ENCODE results near the gene DHPS.
"Not testable (repeated sequence)": the region's sequence is repeated elsewhere in the genome, so short reads cannot be mapped to it uniquely, and the experiment has no call there.

DHPS gene

GRCh38 chr19:12681074-12681987 lies at the start of gene DHPS:
TSS of gene DHPS (minus strand) at chr19:12681880. CDS start at chr19:12681766, 114 bp downstream.
- peaks cover 51% of the 10 kb centered on the region for H3K36me3 Mint-ChIP-seq (ENCODE audit: low read depth)
- peaks cover 29% of the 10 kb centered on the region for H3K4me1 Mint-ChIP-seq (ENCODE audit: low read depth)
- H3K27ac Mint-ChIP-seq: peak within 1 kb of the TSS; percentile 94
- H3K27me3 Mint-ChIP-seq: no peaks in the 10 kb centered on the region
- H3K4me3 Mint-ChIP-seq: peak within 1 kb of the TSS; percentile 91
- no peaks in the 10 kb centered on the region for H3K9me3 Mint-ChIP-seq
- intact Hi-C loops (cut with micrococcal nuclease): loop anchor here (1.0 kb wide), 1 partner anchor 12 kb away; a partner anchor contains a TSS

GRCh38 chr19:12731337-12731736 lies 49.7 kb upstream of the DHPS start:
- Mint-ChIP-seq H3K4me3 (no peak overlapping the region), H3K9me3 (no peaks in the 10 kb centered on the region), H3K4me1 (ENCODE audit: low read depth) (peaks cover 41% of the 10 kb centered on the region), H3K27me3 (no peaks in the 10 kb centered on the region), H3K36me3 (ENCODE audit: low read depth) (peaks cover 75% of the 10 kb centered on the region), H3K27ac (no peak overlapping the region)
- intact Hi-C loops (cut with micrococcal nuclease): no loop called here

GRCh38 chr19:12730064-12730463 lies 48.4 kb upstream of the DHPS start:
- Mint-ChIP-seq H3K4me1 (ENCODE audit: low read depth) (peaks cover 41% of the 10 kb centered on the region), H3K36me3 (ENCODE audit: low read depth) (peaks cover 78% of the 10 kb centered on the region), H3K27me3 (no peaks in the 10 kb centered on the region), H3K27ac (peak overlapping the region; percentile 24), H3K4me3 (no peak overlapping the region), H3K9me3 (no peaks in the 10 kb centered on the region)
- intact Hi-C loops (cut with micrococcal nuclease): no loop called here

- Mint-ChIP-seq H3K4me3 (no peak overlapping the region), H3K27me3 (no peaks in the 10 kb centered on the region), H3K36me3 (ENCODE audit: low read depth) (peaks cover 60% of the 10 kb centered on the region), H3K9me3 (no peaks in the 10 kb centered on the region), H3K4me1 (ENCODE audit: low read depth) (peaks cover 49% of the 10 kb centered on the region), H3K27ac (no peak overlapping the region)
- intact Hi-C loops (cut with micrococcal nuclease): no loop called here
These were observed 46.2 kb upstream of the DHPS start for GRCh38 chr19:12727745-12728433.

GRCh38 chr19:12726988-12727316 lies 45.3 kb upstream of the DHPS start:
- Mint-ChIP-seq H3K9me3 (no peaks in the 10 kb centered on the region), H3K4me3 (no peak overlapping the region), H3K27ac (peak overlapping the region; percentile 32), H3K4me1 (ENCODE audit: low read depth) (peaks cover 45% of the 10 kb centered on the region), H3K36me3 (ENCODE audit: low read depth) (peaks cover 54% of the 10 kb centered on the region), H3K27me3 (no peaks in the 10 kb centered on the region)
- intact Hi-C loops (cut with micrococcal nuclease): no loop called here

- Mint-ChIP-seq H3K36me3 (ENCODE audit: low read depth) (peaks cover 51% of the 10 kb centered on the region), H3K4me1 (ENCODE audit: low read depth) (peaks cover 45% of the 10 kb centered on the region)
- H3K4me3 Mint-ChIP-seq; H3K27ac Mint-ChIP-seq; H3K9me3 Mint-ChIP-seq; intact Hi-C loops (cut with micrococcal nuclease); H3K27me3 Mint-ChIP-seq: not testable (repeated sequence)
These were observed 43.9 kb upstream of the DHPS start for GRCh38 chr19:12725612-12726011.

- no peaks in the 10 kb centered on the region for H3K27me3 Mint-ChIP-seq
- H3K4me3 Mint-ChIP-seq: peak within 1 kb of the TSS; percentile 90
These were observed 42.2 kb upstream of the DHPS start, which contains the start of gene TNPO2 for GRCh38 chr19:12723641-12724426. TSS of gene TNPO2 (minus strand) at chr19:12723932. CDS start at chr19:12720977, 2,955 bp downstream.

GRCh38 chr19:12723381-12723640 lies 41.6 kb upstream of the DHPS start:
- Mint-ChIP-seq H3K4me1 (ENCODE audit: low read depth) (peaks cover 50% of the 10 kb centered on the region), H3K4me3 (peak overlapping the region; percentile 90), H3K27ac (peak overlapping the region; percentile 83), H3K9me3 (no peaks in the 10 kb centered on the region), H3K27me3 (no peaks in the 10 kb centered on the region), H3K36me3 (ENCODE audit: low read depth) (peaks cover 42% of the 10 kb centered on the region)
- intact Hi-C loops (cut with micrococcal nuclease): no loop called here

More at GRCh38 chr19:12723641-12724426, 42.2 kb upstream of the DHPS start, which contains the start of gene TNPO2:
- Mint-ChIP-seq H3K27ac (peak within 1 kb of the TSS; percentile 83), H3K36me3 (ENCODE audit: low read depth) (peaks cover 42% of the 10 kb centered on the region), H3K4me1 (ENCODE audit: low read depth) (peaks cover 46% of the 10 kb centered on the region), H3K9me3 (no peaks in the 10 kb centered on the region)
- intact Hi-C loops (cut with micrococcal nuclease): no loop called here

GRCh38 chr19:12722566-12723380 lies 41.1 kb upstream of the DHPS start:
- peak overlapping the region; percentile 83 for H3K27ac Mint-ChIP-seq
- peaks cover 40% of the 10 kb centered on the region for H3K36me3 Mint-ChIP-seq (ENCODE audit: low read depth)
- H3K4me3 Mint-ChIP-seq: peak overlapping the region; percentile 90
- H3K9me3 Mint-ChIP-seq: no peaks in the 10 kb centered on the region
- H3K4me1 Mint-ChIP-seq (ENCODE audit: low read depth): peaks cover 50% of the 10 kb centered on the region
- intact Hi-C loops (cut with micrococcal nuclease): loop anchor here (1.0 kb wide), 1 partner anchor 12 kb away; the partner anchor contains the start of gene TRIR
- H3K27me3 Mint-ChIP-seq: no peaks in the 10 kb centered on the region

GRCh38 chr19:12721656-12722565 lies 40.2 kb upstream of the DHPS start:
- H3K4me3 Mint-ChIP-seq: peak overlapping the region; percentile 95
- H3K36me3 Mint-ChIP-seq (ENCODE audit: low read depth): peaks cover 45% of the 10 kb centered on the region
- intact Hi-C loops (cut with micrococcal nuclease): loop anchor here (1.0 kb wide), 1 partner anchor 12 kb away; the partner anchor contains the start of gene TRIR
- peaks cover 50% of the 10 kb centered on the region for H3K4me1 Mint-ChIP-seq (ENCODE audit: low read depth)
- no peaks in the 10 kb centered on the region for H3K9me3 Mint-ChIP-seq
- H3K27me3 Mint-ChIP-seq: no peaks in the 10 kb centered on the region
- H3K27ac Mint-ChIP-seq: peak overlapping the region; percentile 83

GRCh38 chr19:12720851-12721655 lies 39.4 kb upstream of the DHPS start:
- H3K36me3 Mint-ChIP-seq (ENCODE audit: low read depth): peaks cover 47% of the 10 kb centered on the region
- peaks cover 50% of the 10 kb centered on the region for H3K4me1 Mint-ChIP-seq (ENCODE audit: low read depth)
- H3K9me3 Mint-ChIP-seq: no peaks in the 10 kb centered on the region
- intact Hi-C loops (cut with micrococcal nuclease): no loop called here
- H3K27ac Mint-ChIP-seq: peak overlapping the region; percentile 83
- H3K27me3 Mint-ChIP-seq: no peaks in the 10 kb centered on the region
- peak overlapping the region; percentile 95 for H3K4me3 Mint-ChIP-seq

- Mint-ChIP-seq H3K27ac (peak overlapping the region; percentile 83), H3K4me1 (ENCODE audit: low read depth) (peaks cover 50% of the 10 kb centered on the region), H3K4me3 (no peak overlapping the region), H3K27me3 (no peaks in the 10 kb centered on the region), H3K36me3 (ENCODE audit: low read depth) (peaks cover 54% of the 10 kb centered on the region), H3K9me3 (no peaks in the 10 kb centered on the region)
- intact Hi-C loops (cut with micrococcal nuclease): no loop called here
These were observed 38.6 kb upstream of the DHPS start for GRCh38 chr19:12720296-12720695.
